Colon (tissue), 2 donors: ENCODE measurements around the gene CNTN3.

ENCODE experiments used
- FAIRE-seq: peaks from 2 replicates; lab custom pipeline; 2012; peaks lifted over from hg19 to GRCh38; lab: Jason Lieb, UNC
- donor health status: control.
- donor health status: control.

Gene CNTN3

DNA sequence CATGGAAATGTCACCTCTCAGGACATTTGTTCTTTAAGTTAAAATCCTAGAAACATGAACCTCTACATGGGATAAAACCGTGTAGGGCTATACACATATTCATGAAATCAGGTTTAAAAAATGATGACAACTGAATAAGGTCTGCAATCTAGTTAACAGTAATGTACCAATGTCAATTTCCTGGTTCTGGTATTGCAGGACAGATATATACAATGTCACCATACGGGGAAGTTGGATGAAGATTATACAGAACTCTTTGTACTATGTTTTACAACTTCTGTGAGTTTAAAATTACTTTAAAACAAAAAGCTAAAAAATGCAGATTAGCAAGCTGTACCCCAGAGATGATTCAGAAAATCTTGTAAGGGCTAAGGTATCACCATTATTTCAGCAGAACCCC, 6.7 kb downstream of the CNTN3 start:
- FAIRE-seq: no peak

DNA sequence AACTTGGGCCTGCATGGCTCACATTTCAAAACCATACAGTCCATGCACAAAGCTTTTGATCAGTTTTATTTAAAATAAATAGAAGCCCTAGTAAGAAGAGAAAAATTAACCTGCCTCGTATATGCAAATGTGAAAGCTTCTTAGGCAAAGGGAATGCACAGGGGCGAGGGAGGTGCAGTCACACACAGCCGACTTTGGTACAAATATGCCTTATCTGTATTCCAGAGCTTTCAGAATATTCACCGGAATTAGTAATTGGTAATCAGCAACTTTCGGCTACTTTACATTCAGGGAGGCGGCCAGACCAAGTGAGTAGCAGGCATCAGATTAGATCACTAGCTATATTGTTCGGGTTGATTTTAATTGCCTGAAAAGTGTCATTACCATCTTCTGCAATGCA, 7.5 kb downstream of the CNTN3 start:
- no peak for FAIRE-seq

DNA sequence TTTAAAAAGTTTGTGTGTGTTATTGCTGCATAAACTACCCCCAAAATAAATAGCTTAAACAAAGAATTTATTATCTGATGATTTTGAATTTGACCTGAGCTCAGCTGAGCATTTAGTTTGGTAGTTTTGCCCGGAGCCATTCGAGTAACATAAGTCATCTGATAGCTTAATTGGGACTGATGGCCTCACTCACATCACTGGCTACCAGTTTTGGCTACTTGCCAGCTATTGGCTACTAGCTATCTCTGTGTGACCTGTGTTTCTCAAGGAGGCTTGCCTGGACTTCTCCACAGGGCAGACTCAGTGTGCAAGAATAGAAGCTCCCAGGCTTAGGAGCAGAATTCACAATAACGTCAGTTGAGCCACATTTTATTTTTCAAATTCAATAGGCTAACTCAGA, 9.0 kb downstream of the CNTN3 start:
- no peak for FAIRE-seq

DNA sequence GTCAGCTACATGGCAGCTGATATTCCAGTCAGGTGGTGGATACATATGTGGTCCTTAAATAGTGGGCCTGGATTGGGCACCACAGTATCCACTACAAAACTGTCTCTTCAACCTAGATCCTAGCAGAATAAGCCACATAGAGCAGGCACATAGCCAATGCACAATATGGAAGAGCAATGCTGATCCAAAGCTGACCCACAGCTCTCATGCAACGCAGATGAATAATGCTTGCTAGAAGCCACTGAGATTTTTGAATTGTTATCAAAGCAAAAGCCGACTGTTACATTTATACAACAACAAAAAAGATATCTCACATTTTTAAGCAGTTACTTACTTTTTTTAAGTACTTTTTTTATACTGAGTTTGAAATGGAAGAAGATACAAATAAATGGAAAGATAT, 11.2 kb downstream of the CNTN3 start:
- FAIRE-seq: no peak

DNA sequence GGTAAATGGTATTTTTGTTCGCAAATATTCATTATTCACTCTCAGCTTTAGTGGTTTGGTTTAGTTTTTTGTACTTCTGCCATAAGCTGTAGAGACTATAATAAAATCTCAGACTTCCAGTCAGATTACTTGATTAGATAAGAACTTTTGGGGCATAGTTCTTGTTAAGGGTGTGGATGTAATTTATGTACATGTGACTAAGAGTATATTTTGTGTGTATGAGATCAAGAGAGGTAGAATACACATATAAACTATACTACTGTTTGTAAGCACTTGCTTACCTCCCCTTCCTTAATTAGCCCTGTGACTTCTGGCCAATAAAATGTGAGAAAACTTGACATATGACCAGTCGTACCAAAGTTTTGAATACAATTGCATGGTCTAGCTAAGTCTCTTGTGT, 12.0 kb downstream of the CNTN3 start:
- FAIRE-seq: no peak

DNA sequence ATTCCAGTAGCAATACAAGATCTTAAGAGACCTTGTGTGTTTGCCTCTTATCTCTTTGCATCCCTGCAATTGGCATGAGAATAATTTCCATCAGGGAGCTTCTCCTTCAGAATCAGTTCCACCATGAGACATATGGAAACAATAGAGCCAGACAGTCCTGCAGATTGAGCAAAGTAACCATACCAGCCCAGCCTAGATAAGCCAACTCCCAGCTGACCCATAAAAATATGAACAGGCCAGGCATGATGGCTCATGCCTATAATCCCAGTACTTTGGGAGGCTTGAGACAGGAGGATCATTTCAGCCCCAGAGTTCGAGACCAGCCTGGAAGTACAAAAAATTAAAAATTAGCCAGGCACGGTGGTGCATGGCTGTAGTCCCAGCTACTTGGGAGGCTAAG, 12.7 kb downstream of the CNTN3 start:
- FAIRE-seq: no peak

DNA sequence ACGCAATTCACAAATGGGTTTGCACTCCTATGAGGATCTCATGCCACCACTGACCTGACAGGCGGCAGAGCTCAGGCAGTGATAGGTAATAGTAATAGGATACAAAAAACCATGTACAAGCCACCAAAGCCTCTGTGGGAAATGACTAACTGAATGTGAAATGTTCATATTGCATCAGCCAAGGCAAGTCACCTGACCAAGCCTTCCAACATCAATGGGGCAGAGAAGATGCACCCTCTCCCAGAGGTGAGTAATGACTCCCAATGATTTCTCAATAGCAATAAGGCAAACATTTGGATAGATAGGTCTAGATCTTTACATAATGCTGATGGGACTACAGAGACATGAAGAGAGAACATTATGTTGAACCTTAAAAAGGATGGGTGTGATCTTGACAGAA, 14.9 kb downstream of the CNTN3 start:
- no peak for FAIRE-seq

DNA sequence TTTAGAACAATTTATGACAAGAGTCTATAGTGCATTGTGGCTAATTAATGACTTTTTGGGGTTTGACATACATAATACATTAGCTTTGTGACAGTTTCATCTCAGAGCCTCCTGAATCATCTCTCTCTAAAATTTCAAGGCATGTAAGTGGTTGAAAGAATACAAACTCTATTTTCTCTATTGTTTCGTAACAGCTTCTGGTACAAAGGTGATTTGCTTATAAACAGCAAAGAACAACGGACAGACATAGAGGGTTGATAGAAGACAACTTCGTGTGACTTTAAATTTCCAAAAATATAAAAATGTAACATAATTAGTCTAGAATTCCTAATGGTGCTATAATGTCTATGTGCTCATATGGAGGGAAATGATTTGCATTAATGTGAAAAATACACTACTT, 21.3 kb downstream of the CNTN3 start:
- no peak for FAIRE-seq

DNA sequence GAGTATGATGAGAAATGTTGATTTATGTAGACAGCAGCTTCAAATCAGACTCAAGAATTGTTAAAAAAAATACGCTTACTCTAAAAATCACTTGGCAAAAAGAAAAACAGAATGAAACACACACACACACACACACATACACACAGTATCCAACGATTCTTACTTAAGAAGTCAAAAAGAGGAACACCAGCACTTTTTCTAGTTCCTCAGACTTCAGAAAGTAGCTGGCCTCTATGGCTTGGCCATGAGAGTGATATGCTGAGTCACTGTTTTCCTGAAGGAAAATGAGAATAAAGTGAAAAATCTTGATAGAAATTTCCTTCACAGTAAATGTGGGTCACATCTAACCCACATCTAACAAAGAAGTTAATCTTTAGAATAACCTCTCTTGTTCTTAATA, 22.1 kb downstream of the CNTN3 start:
- FAIRE-seq: no peak

DNA sequence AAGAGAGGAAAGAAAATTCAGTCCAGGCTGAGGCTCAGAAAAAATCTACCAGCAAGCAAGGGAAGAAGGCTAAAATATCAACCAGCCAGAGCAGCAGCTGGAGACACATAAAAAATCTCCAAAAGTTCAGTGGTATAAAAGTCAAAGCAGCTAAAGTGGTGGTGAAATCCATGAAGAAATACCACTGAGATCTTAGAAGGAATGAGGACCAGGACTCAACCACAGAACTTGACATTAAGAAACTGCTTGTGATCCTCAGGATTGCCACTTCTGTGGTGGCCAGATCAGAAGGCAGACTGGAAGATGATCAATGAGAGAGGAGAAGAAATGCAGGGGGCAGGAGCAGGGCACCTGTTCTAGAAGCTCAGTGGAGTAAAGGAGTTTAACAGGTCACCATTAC, 22.5 kb downstream of the CNTN3 start:
- no peak for FAIRE-seq

DNA sequence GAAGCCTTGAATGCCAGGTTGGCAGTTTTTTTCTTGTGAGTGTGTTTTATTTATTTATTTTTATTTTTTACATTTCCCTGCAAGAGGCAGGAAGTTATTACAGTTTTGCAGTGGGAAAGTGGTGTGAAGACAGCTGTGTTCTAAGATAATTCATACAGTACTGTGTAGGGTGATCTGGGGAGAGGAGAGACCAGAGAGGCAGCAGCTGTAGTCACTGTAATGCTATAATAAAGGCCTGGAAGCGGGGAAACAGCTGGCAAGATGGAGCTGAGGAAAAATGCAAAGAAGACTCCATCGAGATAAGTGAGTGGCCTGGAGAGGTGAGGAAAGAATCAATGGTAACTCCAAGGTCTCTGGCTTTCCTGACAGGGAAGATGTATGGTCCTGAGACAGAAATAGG, 23.1 kb downstream of the CNTN3 start:
- FAIRE-seq: no peak

DNA sequence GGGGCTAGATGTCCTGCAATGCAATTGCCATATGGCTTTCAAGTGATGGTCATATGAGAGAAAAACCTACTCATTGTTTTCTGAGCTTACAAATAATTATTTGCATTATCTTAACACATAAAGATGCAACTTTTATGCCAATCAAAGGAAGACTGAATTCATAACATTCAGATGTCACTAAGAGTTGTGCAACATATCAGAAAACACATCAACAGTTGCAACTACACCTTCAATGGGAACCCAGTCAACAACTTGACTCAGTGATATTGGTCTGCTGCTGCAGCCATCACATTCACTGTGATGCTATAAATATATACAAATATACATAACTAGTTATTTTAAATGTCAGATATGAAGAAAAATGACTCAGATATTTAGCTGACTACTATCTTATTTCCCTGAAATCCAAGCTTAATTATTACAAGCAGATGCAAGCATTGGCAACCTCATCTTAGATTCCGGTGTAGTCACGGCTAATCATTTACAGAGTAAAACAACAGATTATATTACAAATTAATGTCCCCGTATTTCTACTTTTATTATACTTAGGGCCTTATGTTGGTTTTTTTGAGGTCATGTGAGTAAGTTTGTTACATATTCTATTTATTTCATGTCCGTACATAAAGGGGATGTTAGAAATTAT, 23.7 kb downstream of the CNTN3 start:
- no peak for FAIRE-seq

DNA sequence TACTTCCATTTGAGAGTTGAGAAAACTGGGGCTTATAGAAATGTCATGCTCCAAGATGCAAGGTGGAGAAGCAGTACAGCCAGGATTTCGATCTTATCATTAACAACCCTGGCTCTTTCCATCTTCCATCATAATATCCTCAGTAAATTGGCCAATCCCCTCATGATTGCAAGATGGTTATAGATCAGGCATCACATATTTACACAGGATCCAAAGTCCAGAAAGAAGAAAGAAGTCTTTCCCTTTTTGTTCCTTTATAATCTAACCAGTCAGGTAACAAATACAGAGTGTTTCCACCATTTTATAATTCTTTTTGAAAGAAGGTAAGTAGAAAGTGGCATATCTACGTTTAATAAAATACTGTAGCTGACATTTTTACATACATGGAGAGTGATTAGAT, 29.7 kb downstream of the CNTN3 start:
- FAIRE-seq: no peak

DNA sequence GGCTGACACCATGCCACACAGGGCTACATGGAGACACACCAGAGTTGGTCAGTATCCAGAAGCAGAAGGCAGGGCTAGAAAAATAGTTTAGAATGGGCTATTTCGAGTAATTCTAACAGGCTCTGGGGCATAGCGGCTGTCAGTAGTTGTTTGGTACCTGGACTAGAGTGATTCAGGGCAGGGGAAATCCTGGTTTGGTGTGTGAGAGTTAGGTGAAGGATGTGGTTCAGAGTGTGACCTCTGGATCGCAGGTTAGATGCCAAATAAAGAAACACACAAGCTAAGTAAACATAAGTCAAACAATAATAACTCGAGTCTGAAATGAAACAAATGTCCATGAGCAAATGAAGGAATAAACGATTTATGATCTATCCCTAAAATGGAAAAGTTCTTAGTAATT, 31.5 kb downstream of the CNTN3 start:
- FAIRE-seq: no peak

DNA sequence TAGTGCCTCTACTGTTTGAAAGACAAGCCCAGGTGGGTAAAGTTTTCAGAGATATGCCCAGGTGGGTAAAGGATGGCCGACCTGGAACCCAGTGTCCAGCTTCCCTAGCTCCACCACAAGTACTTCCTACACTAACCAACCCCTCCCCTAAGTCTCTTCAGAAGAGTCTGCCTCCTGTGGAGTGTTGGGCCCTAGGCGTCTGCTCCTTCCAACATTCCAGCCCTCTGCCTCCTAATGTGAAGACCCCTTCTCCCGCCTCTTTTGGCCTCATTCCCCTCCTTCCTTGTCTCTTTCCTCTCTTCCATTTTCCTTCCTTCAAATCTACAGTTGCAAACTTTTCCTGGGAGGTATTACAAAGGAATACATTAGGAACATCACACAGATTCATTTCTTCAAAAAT, 38.6 kb downstream of the CNTN3 start:
- no peak for FAIRE-seq

DNA sequence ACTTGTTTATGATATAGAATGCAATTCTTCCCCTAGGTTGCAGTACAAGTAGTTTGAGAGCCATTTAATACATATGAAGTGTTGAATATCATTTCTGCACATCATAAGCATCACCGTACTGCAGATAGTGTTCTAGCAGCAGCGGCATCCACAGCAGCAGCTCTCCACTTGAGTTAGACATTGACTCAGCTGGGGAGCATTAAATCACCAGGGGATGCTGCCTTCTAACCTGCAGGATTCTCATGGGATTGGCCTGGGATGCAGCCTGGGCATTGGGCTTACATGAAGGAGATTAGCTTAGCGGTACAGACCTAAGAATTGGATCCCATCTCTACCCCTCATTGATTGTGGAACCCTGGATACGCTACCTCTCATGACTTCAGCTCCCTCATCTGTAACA, 43.3 kb downstream of the CNTN3 start:
- FAIRE-seq: no peak
